Panc1 (cell line): ENCODE data around the gene TCAF1. TPM values are rescaled to one million over a fixed set of nuclear protein-coding genes. Genes with fewer than 3 reads are reported as not detected.
"Not testable (repeated sequence)": the region's sequence is repeated elsewhere in the genome, so short reads cannot be mapped to it uniquely, and the experiment has no call there.

Source experiments
- ATAC-seq: fragments of 200-7000 bp; cut with Tn5 transposase; 2 replicates; pipeline ENCODE4 v1.9.1; 2020; ENCODE audit warnings: mild to moderate bottlenecking, moderate library complexity
- BruUV-seq: library from RNA; stranded (reverse); fragments of 400-500 nt; replicated peaks from 2 replicates; lab custom pipeline; 2021; lab: Mats Ljungman, UMichigan
- CTCF ChIA-PET: fragments of 300-600 bp; sonication (Branson Sonifier 250); formaldehyde crosslinking; loops from one replicate; lab custom pipeline; 2022; ENCODE audit warnings: antibody characterized with exemption; lab: Charles Lee
- POLR2A ChIA-PET: fragments of 300-600 bp; sonication (Branson Sonifier 250); formaldehyde crosslinking; loops from one replicate; lab custom pipeline; 2022; ENCODE audit warnings: antibody characterized with exemption; lab: Charles Lee
- DNase-seq: peaks from one replicate; pipeline ENCODE4 v3.0.0-alpha.2; 2010; ENCODE audit warnings: low read depth, low spot score
- H3K27ac ChIP-seq: 2 replicates; pipeline ENCODE4 v1.5.1; 2011; ENCODE audit warnings: mild to moderate bottlenecking, low read length, inconsistent platforms
- H3K27me3 ChIP-seq: fragments of 200-500 bp; sonication (Bioruptor generic); 2 replicates; pipeline ENCODE4 v1.6.0; 2014; ENCODE audit warnings: low read length, inconsistent platforms; ENCODE audit not compliant: control insufficient read depth, insufficient read depth
- H3K36me3 ChIP-seq: fragments of 200-500 bp; sonication (Bioruptor generic); 2 replicates; pipeline ENCODE4 v1.5.1; 2014; ENCODE audit warnings: inconsistent platforms, mild to moderate bottlenecking, low read length, moderate library complexity; ENCODE audit not compliant: control insufficient read depth, insufficient read depth
- H3K4me1 ChIP-seq: 2 replicates; pipeline ENCODE4 v1.5.1; 2011; ENCODE audit warnings: inconsistent platforms, mild to moderate bottlenecking, low read length, moderate library complexity; ENCODE audit not compliant: control insufficient read depth, insufficient read depth
- H3K4me3 ChIP-seq, 2 experiments: 2 replicates each; pipeline ENCODE4 v1.5.1; 2011 to 2012; ENCODE audit warnings: low read depth in 2 of 2, low read length in 2 of 2, mild to moderate bottlenecking in 2 of 2, inconsistent platforms in 1 of 2, moderate library complexity in 1 of 2
- H3K9me3 ChIP-seq: fragments of 200-500 bp; sonication (Bioruptor generic); 2 replicates; pipeline ENCODE4 v1.5.1; 2014; ENCODE audit warnings: low read depth, mild to moderate bottlenecking, inconsistent platforms, low read length, moderate library complexity; ENCODE audit not compliant: control insufficient read depth, insufficient read depth
- in situ Hi-C: cut with HindIII; loops from 2 replicates; pipeline ENCODE4 v1.10.0; 2016; ENCODE audit warnings: low sequenced_read_pairs, low pct_unique_long_range_greater_than_20kb
- intact Hi-C: fragments of 100-400 bp; cut with micrococcal nuclease; formaldehyde crosslinking; loops from one replicate; pipeline ENCODE4 v1.10.0; 2022; ENCODE audit not compliant: unreplicated experiment
- total RNA-seq: library from RNA; stranded (reverse); gene quantifications from one replicate; pipeline ENCODE4 v1.2.1, GENCODE V29; 2021; ENCODE audit not compliant: unreplicated experiment

Gene TCAF1
- total RNA-seq, 1 experiment from 2014 or later, result 35.2 TPM

- intact Hi-C loops, H3K36me3 ChIP-seq, POLR2A ChIA-PET, DNase-seq, H3K4me1 ChIP-seq, H3K9me3 ChIP-seq, H3K4me3 ChIP-seq, in situ Hi-C loops, CTCF ChIA-PET, BruUV-seq, H3K27me3 ChIP-seq, H3K27ac ChIP-seq: not testable (repeated sequence)
- ATAC-seq, result peak; percentile 84
These were observed 84.1 kb downstream of the TCAF1 start for GRCh38 chr7:143817873-143818272.

- CTCF ChIA-PET, H3K4me3 ChIP-seq, H3K36me3 ChIP-seq, H3K27me3 ChIP-seq, ATAC-seq, intact Hi-C loops, DNase-seq, POLR2A ChIA-PET, BruUV-seq, in situ Hi-C loops, H3K9me3 ChIP-seq, H3K4me1 ChIP-seq, H3K27ac ChIP-seq: not testable (repeated sequence)
These were observed 85.4 kb downstream of the TCAF1 start for GRCh38 chr7:143816471-143817133.

- H3K27ac ChIP-seq, intact Hi-C loops, H3K36me3 ChIP-seq, CTCF ChIA-PET, DNase-seq, in situ Hi-C loops, ATAC-seq, POLR2A ChIA-PET, H3K9me3 ChIP-seq, H3K27me3 ChIP-seq, H3K4me3 ChIP-seq, BruUV-seq, H3K4me1 ChIP-seq: not testable (repeated sequence)
These were observed 91.3 kb downstream of the TCAF1 start for GRCh38 chr7:143810639-143811038.

GRCh38 chr7:143806664-143807071 is 95.3 kb downstream of the TCAF1 start:
- BruUV-seq, in situ Hi-C loops: not testable (repeated sequence)
- peak; percentile 30; the same call in 1 of the 2 replicates for ATAC-seq

More at GRCh38 chr7:143806664-143807071, 95.3 kb downstream of the TCAF1 start:
- H3K9me3 ChIP-seq, H3K27me3 ChIP-seq, H3K27ac ChIP-seq, H3K4me3 ChIP-seq, intact Hi-C loops, H3K4me1 ChIP-seq, H3K36me3 ChIP-seq, DNase-seq, POLR2A ChIA-PET, CTCF ChIA-PET: not testable (repeated sequence)

Other genes with a start within 250 kb of the TCAF1 start
- not detected for gene CTAGE6, start 144.5 kb downstream of the TCAF1 start, total RNA-seq
- not detected for gene OR2F2, start 33.1 kb upstream of the TCAF1 start, total RNA-seq
- not detected for gene OR2F1, start 52.7 kb upstream of the TCAF1 start, total RNA-seq
- not detected for gene OR6B1, start 98.1 kb upstream of the TCAF1 start, total RNA-seq
- not detected for gene OR2A5, start 146.8 kb upstream of the TCAF1 start, total RNA-seq
- not detected for gene OR2A25, start 167.6 kb upstream of the TCAF1 start, total RNA-seq
- not detected for gene OR2A12, start 184.1 kb upstream of the TCAF1 start, total RNA-seq
- gene OR2A2, start 207.4 kb upstream of the TCAF1 start, total RNA-seq, result not detected
- not detected for gene OR2A14, start 221.0 kb upstream of the TCAF1 start, total RNA-seq